GM21447 (cell line): ENCODE data around the gene ABCA12.

Experiments used
- ATAC-seq: cut with Tn5 transposase; IDR thresholded peaks from one replicate; pipeline ENCODE4 v1.9.1; 2021; ENCODE audit not compliant: unreplicated experiment

Gene ABCA12

GRCh38 chr2:215052404-215052803, 86.0 kb downstream of the ABCA12 start:
- no peak for ATAC-seq

GRCh38 chr2:215049341-215049740, 89.1 kb downstream of the ABCA12 start:
- ATAC-seq: no peak

GRCh38 chr2:215038421-215038820, 100.0 kb downstream of the ABCA12 start:
- no peak for ATAC-seq

- no peak for ATAC-seq
Observed at GRCh38 chr2:215036314-215036713, 102.1 kb downstream of the ABCA12 start.

GRCh38 chr2:215034154-215034553, 104.3 kb downstream of the ABCA12 start:
- no peak for ATAC-seq

GRCh38 chr2:215032153-215032552, 106.3 kb downstream of the ABCA12 start:
- ATAC-seq: no peak

- no peak for ATAC-seq
Observed at GRCh38 chr2:215031321-215031720, 107.1 kb downstream of the ABCA12 start.

- no peak for ATAC-seq
Observed at GRCh38 chr2:215029936-215030335, 108.5 kb downstream of the ABCA12 start.

GRCh38 chr2:215028231-215028630, 110.2 kb downstream of the ABCA12 start:
- no peak for ATAC-seq

- no peak for ATAC-seq
Observed at GRCh38 chr2:215027779-215028178, 110.6 kb downstream of the ABCA12 start.

- ATAC-seq: no peak
Observed at GRCh38 chr2:215022910-215023309, 115.5 kb downstream of the ABCA12 start.

GRCh38 chr2:215022418-215022817, 116.0 kb downstream of the ABCA12 start:
- no peak for ATAC-seq

- ATAC-seq: no peak
Observed at GRCh38 chr2:215020283-215020682, 118.1 kb downstream of the ABCA12 start.

- peak; percentile 52 for ATAC-seq
Observed at GRCh38 chr2:215019521-215020145, 118.8 kb downstream of the ABCA12 start.

- ATAC-seq: no peak
Observed at GRCh38 chr2:215019085-215019484, 119.3 kb downstream of the ABCA12 start.

- ATAC-seq: no peak
Observed at GRCh38 chr2:215015421-215015820, 123.0 kb downstream of the ABCA12 start.

GRCh38 chr2:215010390-215010789, 128.0 kb downstream of the ABCA12 start:
- no peak for ATAC-seq

- no peak for ATAC-seq
Observed at GRCh38 chr2:215003001-215003400, 135.4 kb downstream of the ABCA12 start.

- no peak for ATAC-seq
Observed at GRCh38 chr2:215002500-215002899, 135.9 kb downstream of the ABCA12 start.

GRCh38 chr2:215000721-215001120, 137.7 kb downstream of the ABCA12 start:
- ATAC-seq: no peak

GRCh38 chr2:214995926-214996670, 142.3 kb downstream of the ABCA12 start:
- peak; percentile 98 for ATAC-seq

GRCh38 chr2:214995409-214995808, 143.0 kb downstream of the ABCA12 start:
- peak; percentile 38 for ATAC-seq

GRCh38 chr2:214992911-214993310, 145.5 kb downstream of the ABCA12 start:
- no peak for ATAC-seq
